GM21526 (cell line): ENCODE results near the gene PANK1.

Source experiments
- ATAC-seq: cut with Tn5 transposase; IDR thresholded peaks from one replicate; pipeline ENCODE4 v1.9.1; 2021; ENCODE audit warnings: moderate library complexity; ENCODE audit not compliant: unreplicated experiment, low FRiP score

The PANK1 gene

GRCh38 chr10:89652806-89653370 is 7.8 kb upstream of the PANK1 start:
- no peak for ATAC-seq

DNA sequence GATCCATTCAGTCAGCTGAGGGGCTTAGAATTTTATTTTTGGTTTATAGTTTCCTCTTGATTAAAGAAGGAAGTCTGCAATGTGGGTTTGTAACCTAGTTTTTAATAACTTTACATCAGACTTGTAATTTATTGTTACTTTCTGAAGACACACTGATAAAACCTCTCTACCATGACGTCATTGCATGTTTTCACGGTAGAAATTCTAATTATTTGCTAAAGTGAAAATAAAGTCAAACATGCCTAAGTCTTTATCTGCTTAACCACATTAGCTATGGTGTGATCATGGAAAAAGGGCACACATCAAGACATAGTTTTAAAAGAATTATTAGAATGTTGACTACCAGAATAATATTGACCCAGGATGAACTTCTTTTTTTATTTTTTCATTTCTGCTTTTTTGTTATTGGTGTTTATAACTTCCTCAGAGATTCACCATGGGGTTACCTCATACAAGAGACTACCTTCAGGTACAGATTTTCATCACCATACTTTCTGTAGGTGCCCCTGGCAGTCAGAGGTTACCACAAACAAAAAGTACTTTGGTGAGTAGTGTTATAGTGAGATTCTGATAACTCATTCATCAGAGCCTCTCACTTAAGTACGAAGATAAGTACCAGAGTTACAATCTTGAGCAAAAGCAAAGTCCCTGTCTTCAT is 7.0 kb upstream of the PANK1 start:
- ATAC-seq = no peak

DNA sequence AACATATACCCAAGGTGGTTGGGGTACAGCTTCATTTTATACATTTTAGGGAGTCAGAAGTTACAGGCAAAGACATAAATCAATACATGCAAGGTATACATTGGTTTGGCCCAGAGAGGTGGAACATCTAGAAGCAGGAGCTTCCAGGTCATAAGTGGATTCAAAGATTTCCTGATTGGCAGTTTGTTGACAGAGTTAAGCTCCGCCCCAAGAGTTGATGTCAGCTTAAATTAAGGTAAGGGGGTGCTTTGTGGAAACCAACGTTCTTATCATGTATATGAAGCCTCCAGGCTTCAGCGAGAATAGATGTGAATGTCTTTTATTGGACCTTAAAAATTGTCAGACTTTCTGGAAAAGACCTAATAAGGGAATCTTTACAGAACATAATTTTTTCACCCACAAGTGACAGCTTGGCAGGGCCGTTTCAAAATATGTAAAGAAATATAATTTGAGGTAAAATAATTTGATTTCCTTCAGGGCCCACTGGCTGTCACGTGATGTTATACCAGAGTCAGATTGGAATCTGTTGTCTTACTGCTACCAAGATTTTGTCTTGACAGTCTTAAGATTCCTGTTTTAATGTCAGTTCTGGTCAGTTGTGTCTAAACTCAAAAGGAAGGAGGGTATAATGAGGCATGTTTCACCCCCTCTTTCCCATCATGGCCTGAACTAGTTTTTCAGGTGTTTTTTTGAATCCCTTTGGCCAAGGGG is 6.3 kb upstream of the PANK1 start:
- no peak for ATAC-seq

GRCh38 chr10:89649051-89649450 is 4.0 kb upstream of the PANK1 start:
- ATAC-seq = no peak

DNA sequence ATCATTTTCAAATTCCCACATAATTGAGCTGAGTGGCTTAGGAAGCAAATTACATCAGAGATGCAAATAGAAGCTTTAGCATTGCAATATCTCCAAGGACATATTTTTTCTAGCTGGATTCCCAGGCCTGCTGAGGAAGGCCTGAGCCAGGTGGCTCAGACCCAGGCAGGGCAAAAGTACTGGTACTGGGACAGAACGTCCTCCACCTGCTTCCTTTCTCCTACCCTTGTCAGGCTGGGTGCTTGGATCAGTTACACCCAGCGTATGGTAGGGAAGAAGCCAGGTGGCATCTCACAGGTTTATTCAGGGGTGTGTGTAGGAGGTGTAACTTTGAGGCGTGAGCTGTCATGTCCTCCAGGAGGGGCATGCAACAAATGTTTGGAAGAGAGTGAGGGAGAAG is 3.0 kb upstream of the PANK1 start:
- no peak for ATAC-seq

DNA sequence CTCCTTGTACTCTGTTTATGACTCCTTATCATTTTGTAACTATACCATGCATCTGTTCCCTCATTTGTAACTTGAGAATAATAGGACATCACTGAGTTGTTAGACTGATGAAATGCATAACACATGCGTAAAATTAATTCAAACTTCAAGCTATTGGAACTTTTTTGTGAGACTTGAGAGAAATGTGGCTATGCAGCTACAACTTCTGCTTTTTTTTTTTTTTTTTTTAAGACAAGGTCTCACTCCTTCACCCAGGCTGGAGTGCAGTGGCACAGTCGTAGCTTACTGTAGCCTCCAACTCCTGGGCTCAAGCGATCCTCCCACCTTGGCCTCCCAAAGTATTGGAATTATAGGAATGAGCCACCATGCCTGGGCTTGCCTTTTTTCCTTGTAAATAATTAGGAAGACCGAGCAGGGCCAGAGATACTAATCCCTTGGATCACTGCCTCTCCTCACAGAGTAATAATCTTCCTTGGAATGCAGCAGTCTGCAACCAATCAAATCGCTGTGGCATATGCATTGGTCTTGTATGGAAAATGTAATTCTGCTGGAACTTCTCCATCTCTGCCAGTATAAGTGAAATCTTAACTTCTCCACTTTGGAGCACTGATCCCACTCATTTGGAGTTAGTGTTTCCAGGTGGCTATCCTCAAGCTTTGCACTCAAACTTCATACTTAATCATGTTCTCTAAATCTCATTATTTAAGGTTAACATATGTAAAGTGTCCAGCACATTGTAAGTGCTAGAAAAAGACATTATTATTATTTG is 2.0 kb upstream of the PANK1 start:
- no peak for ATAC-seq

DNA sequence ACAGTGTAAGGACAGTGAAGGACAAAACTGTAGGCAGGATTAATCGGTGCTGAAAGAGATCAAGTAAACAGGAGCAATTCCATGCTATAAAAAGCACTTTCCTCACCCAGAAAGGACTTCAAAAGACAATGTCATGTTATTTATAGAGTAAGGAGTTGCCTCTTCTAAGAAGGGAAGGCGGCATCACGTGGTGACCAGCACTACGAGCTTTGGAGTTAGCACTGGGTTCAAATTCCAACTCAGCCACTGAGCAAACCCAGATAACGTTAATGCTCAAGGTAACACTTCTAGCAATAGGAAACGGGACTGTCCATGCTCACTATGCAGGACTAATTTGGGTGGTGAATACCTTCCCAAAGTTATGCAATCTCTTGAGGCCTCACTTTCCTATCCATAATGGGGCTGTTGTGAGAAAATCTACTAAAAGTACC is 715 bp upstream of the PANK1 start:
- ATAC-seq = no peak

GRCh38 chr10:89644691-89644966 is 413 bp downstream of the PANK1 start:
- ATAC-seq = peak; percentile 28

- peak; percentile 88 for ATAC-seq
Observed at GRCh38 chr10:89643812-89644690, 991 bp downstream of the PANK1 start.

GRCh38 chr10:89643431-89643811 is 1.6 kb downstream of the PANK1 start:
- ATAC-seq = no peak

GRCh38 chr10:89642193-89642592 is 2.8 kb downstream of the PANK1 start:
- no peak for ATAC-seq

GRCh38 chr10:89640241-89640640 is 4.8 kb downstream of the PANK1 start:
- no peak for ATAC-seq

DNA sequence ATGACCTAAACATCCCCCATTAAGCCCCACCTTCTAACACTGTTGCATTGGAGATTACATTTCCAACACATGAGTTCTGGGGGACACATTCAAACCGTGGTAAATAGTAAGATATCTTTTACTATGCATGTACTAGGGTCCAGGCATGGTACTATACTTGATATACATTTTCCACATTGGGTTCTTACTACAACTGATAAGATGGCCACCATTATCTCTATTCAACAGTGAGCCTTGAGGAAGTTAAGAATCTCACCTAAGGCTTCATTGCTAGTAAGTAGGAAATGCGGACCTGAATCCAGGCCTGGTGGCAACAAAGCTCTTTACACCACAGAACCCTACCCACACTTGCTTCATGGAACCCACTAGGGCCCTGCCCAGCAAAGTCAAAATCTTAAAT is 5.7 kb downstream of the PANK1 start:
- no peak for ATAC-seq

- no peak for ATAC-seq
Observed at GRCh38 chr10:89637113-89637512, 7.9 kb downstream of the PANK1 start.

DNA sequence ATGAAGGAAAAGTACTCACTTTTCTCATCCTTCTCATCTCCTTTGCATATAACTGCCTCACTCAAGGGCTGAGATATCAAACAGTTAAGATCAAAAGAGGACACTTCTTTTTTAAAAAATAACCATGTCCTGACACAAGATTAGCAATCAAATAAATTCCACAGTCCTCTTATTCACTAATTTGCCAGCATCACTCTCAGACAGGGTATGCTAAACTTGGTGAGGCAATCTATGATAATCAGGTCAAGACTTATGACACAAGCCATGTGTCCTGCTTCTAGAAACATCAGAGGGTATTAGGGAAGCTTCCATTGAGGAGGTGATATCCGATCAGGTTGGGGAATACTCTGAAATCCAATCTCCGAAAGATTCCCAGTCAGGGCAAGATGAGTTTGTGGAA is 10.4 kb downstream of the PANK1 start:
- no peak for ATAC-seq

DNA sequence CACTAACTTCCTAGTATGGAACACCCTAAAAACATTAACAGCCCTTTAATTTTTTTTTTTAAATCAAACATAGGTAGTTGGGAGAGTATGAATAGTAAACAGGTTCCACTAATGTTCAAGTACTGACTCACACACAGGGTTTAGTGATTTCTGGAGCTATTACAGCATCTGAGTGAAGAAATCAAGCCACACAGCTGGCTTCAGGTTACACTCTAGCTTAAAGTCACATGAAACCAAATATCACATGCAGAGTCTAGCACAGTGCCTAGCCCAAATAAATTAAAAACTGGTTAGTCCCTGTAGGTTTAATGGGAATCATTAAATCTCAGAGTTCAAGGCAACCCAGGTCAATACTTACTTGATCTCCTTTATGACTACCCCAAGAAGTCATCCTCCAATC is 11.6 kb downstream of the PANK1 start:
- ATAC-seq = no peak

DNA sequence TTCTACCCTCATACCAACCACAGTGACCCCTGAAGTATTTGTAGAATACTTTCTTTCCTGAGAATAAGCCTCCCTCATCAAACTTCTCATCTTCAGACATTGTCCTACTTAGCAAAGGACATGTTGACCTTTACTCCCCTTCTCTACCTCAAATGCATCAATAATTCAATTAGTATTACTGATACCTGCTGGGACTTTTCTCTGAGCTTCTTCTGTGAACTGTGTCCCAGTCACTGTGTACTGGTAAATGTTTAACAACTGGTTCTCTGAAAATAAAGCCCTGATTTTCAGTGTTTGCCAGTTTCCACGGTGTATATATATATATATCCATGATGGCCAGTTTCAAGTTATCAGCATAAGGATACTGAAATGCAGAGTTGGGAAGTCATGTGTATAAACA is 12.2 kb downstream of the PANK1 start:
- no peak for ATAC-seq

DNA sequence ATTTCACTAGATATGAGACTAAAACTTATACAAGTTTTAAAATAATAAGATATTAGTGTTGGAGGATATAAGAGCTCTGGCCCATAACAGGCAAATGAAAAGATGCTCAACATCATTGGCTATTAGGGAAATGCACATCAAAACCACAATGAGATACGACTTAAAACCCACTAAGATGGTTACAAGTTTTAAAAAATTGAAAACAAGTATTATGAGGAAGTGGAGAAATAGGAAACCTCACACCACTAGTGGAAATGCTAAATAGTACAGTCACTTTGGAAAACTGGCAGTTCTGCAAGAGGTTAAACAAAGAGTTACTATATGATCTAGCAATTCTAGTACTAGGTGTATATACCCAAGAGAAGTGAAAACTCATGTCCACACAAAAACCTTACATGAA is 17.2 kb downstream of the PANK1 start:
- no peak for ATAC-seq

DNA sequence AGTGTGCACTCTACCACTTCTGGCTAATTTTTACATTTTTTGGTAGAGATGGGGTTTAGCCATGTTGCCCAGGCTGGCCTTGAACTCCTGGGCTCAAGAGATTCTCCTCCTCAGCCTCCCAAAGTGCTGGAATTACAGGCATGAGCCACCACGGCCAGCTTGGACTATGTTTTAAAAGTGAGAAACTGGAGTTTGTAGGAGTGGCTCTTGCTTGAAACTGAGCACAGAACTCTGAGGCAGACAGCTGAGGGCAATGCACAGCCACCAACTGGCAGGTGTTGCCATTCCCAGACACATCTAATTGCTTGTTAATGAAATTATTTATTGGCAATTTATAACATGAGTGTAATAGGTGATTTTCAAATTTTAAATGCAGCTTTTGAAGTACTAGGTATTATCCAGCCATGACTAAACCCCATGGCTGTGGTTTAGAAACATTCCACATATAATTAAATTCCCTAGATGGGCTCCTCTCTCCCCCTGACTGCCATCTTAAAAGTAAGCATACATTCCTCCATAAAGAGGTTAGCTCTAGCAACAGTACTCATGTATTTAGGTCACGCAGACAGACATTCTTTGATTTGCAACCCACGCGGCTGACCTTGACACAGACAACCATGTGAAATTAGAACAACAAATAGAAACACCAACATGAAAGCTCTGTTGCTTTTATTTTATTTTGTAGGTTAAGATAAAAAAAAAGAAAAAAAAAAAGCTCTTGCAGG is 19.8 kb downstream of the PANK1 start:
- ATAC-seq = no peak

GRCh38 chr10:89624020-89624419 is 21.0 kb downstream of the PANK1 start:
- ATAC-seq = no peak
